GM18517 (cell line): Measurements from ENCODE around the gene CLCF1.

Experiments
- ATAC-seq: cut with Tn5 transposase; IDR thresholded peaks from one replicate; pipeline ENCODE4 v1.9.1; 2021; ENCODE audit warnings: mild to moderate bottlenecking, moderate library complexity; ENCODE audit not compliant: unreplicated experiment

The CLCF1 gene

GRCh38 chr11:67396587-67397389 is 23.4 kb upstream of the CLCF1 start:
- ATAC-seq: no peak

GRCh38 chr11:67396259-67396581 is 22.8 kb upstream of the CLCF1 start:
- no peak for ATAC-seq

- no peak for ATAC-seq
These were observed 22.3 kb upstream of the CLCF1 start for GRCh38 chr11:67395555-67396258.

DNA sequence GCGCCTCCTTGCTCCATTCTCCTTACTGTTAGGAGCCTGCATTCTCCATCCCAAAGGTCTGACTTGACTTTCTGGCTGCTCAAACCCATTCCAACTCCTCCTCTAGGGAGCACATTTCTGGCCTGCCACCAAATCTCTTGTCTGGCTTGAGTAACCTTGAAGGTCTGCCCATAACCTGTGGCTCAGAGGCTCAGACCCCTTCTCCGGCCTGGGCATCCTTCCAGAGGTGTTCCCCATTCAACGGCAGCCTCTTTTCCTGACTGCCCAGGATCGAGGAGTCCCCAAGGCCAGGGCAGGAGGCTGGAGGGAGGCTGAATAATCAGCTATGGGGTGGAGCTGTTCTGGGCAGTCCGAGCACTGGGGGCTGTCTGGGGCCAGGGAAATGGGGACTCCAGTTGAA is 20.6 kb upstream of the CLCF1 start:
- no peak for ATAC-seq

GRCh38 chr11:67393437-67393836 is 20.0 kb upstream of the CLCF1 start:
- no peak for ATAC-seq

DNA sequence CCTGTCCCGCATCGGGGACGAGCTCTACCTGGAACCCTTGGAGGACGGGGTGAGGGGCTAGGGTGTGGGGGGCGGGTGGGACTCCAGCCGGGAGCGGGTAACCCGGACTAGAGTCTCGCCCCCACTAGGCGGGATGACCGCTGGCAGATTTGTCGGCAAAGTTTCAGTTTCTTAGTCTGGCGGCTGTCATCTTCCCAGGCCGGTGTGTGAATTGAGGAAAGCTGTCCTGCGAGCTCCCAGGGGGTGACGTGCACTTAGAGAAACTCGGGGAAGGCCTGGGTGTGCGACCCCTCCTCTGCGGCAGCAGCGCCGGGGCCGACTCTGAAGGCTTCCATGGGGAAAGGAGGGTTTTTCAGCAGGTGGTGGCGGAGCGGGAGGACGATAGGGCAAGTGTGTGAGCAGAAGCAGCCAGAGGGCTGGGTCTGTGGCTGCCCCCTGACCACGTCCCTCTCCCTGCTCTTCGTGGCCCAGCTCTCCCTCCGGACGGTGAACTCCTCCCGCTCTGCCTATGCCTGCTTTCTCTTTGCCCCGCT is 18.9 kb upstream of the CLCF1 start:
- ATAC-seq: peak; percentile 26

GRCh38 chr11:67391304-67392182 is 18.1 kb upstream of the CLCF1 start, which contains the start of gene RAD9A:
TSS of gene RAD9A (plus strand) at chr11:67391986. CDS start at chr11:67392045, 59 bp downstream.
- ATAC-seq: peak; percentile 58

GRCh38 chr11:67390947-67391303 is 17.5 kb upstream of the CLCF1 start:
- no peak for ATAC-seq

GRCh38 chr11:67389477-67389876 is 16.1 kb upstream of the CLCF1 start:
- no peak for ATAC-seq

DNA sequence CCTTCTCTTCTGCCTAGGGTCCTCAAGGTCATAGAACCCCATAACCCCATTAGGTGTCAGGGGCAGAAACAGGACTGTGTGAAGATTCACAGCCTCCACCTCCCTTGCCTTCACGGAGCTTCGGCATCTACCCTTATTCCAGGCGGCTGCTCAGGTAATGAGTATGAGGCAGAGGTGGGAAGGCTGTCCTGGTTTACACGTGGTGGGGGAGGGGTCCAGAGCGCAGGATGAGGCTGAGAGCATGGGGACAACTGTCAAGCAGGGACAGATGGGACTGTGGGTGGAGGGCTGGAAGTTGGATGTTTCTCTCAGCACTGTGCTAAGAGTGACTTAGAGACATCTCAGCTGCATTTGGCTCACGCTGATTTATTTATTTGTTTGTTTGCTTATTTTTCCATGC is 14.1 kb upstream of the CLCF1 start:
- no peak for ATAC-seq

- no peak for ATAC-seq
These were observed 13.7 kb upstream of the CLCF1 start for GRCh38 chr11:67387069-67387468.

DNA sequence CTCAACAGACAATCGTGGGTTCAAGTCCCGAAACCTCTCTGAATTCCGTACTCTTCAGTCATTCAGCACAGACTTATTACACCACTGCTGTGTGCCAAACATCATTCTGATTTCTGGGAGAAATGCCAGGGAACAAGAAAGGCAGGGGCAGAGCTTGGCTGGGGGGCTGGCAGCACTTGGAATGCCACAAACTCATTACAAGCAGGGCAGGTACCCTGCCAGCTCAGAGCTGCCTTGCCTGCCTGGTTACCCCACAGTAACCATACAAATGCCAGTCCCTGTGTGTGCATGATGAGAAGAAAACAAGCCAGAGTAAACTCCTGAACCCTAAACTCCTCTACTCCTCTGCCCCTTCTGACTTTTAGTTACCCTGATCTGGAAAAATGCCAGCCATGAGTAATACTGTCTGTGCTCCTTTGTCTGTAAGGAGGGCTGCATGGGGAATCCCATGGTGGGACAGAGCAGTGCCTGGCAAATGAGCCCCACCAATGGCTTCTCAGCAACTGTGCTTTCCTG is 11.5 kb upstream of the CLCF1 start:
- no peak for ATAC-seq

- ATAC-seq: no peak
These were observed 9.1 kb upstream of the CLCF1 start for GRCh38 chr11:67382276-67383136.

GRCh38 chr11:67381244-67381972 is 8.0 kb upstream of the CLCF1 start:
- no peak for ATAC-seq

GRCh38 chr11:67379061-67380058 is 6.0 kb upstream of the CLCF1 start:
- no peak for ATAC-seq

DNA sequence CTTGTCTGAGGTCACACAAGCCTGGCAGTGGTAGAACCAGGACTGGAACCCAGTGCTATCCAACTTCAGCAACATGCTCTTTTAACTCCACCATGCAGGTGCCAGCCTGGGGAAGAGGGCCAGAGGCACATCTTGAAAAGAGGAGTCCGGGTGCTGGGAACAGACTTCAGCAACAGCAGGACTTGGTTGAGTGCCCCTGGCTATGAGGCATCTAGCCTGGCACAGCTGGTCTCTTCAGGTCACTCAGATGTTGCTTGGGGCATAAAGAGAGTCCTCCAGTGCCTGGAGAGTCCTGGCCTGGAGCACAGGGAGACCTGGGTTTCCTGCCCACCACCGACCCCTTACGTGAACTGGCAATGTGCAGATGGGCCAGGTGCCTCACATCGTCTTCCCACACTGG is 5.1 kb upstream of the CLCF1 start:
- no peak for ATAC-seq

DNA sequence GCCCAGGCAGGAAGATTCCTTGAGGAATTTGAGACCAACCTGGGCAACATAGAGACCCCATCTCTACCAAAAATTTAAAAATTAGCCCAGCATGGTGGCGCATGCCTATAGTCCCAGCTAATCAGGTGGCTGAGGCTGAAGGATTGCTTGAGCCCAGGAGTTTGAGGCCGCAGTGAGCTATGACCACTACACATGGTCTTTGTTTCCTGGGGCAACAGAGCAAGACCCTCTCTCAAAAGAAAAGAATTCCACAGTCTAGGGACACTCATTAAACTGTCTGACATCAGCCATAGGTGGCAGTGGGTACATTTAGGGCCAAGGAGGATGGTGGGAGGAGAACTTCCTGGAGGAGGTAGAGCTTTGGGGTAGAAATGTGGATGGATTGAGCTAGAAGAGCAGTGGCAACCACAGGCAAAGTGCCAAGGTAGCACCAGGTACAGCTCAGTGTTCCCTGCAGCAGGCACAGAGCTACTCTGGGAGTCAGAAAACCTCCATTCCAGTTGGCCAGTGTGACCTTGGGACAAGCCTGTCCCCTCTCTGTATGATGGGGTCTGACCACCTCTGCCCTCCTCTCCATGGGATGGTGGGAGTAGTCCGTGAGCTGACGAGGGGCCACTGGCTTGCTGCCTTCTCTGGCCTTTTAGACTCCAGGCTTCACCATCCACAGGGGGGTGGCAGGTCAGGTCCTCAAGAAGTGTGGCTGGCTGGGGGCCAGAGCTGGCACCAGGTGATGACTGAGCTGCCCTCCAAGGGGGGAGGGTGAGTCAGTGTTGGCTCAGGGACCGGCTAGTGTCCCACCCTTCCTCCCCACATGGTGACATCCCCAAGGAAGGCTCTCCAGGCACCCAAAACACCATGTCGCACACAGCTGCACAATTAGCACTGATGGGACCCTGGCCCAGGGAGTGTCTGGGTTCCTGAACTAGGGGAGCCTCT is 3.7 kb upstream of the CLCF1 start:
- no peak for ATAC-seq
